ENCODE measurements around the gene CFD. TPM values are rescaled to one million over a fixed set of nuclear protein-coding genes. Genes with fewer than 3 reads are reported as not detected.

The CFD gene
- total and polyA plus RNA-seq, 4 donors, result 90.8 to 227 (median 141) TPM

DNA sequence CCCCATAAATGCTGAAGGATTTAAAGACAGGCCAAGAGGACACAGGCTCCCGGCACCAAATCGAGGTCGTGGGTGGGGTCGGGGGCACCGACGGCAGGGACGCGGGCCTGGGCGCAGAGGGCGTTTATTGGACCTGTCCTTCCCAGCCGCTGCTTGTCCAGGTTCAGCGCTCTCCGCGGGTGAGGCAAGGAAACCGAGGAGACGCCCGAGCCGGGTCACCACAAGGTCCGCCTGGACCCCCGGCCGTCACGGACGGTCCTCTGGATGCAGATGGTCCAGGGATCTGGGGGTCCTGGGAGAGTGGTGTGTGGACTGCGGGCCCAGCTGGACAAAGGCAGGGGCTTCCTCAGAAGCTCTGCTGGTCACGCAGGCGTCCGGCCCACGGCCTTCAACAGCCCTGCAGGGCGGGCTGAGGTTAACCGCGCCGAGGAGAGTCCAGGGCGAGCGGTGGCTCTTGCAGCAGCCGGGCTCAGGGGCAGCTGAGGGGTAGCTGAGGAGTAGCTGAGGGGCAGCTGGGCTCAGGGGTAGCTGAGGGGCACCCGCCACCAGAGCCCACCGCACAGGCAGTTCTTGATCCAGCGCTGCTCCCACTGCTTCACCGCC, 8.5 kb downstream of the CFD start:
- WGBS, 2 donors, result 96 to 98% methylated on average over 38 to 39 of the region's 39 CpGs
- Histone ChIP-seq H3K27me3 (ENCODE audit: control insufficient read depth in 3 of 3, insufficient read depth in 3 of 3, low read length in 2 of 3) (peaks cover 0 to 2% (median 0%) of the 10 kb centered on the region in 3 donors), H3K9me3 (ENCODE audit: control insufficient read depth in 4 of 4, insufficient read depth in 3 of 4, low read length in 3 of 4) (no peaks in the 10 kb centered on the region), H3K27ac (ENCODE audit: low read depth in 1 of 2, low read length in 1 of 2) (no peak overlapping the region), H3K9ac (ENCODE audit: insufficient read depth in 1 of 2, low read length in 2 of 2) (no peak overlapping the region), H3K36me3 (ENCODE audit: control insufficient read depth in 4 of 4, insufficient read depth in 4 of 4, low read length in 4 of 4) (peaks cover 0 to 33% (median 13%) of the 10 kb centered on the region in 4 donors), H3K4me1 (ENCODE audit: control insufficient read depth in 5 of 5, insufficient read depth in 5 of 5, low read length in 5 of 5) (peaks cover 0 to 20% (median 12%) of the 10 kb centered on the region in 5 donors), H3K4me3 (no peak overlapping the region)
- DNase-seq, result no peak
- TF ChIP-seq, protein P1, sequence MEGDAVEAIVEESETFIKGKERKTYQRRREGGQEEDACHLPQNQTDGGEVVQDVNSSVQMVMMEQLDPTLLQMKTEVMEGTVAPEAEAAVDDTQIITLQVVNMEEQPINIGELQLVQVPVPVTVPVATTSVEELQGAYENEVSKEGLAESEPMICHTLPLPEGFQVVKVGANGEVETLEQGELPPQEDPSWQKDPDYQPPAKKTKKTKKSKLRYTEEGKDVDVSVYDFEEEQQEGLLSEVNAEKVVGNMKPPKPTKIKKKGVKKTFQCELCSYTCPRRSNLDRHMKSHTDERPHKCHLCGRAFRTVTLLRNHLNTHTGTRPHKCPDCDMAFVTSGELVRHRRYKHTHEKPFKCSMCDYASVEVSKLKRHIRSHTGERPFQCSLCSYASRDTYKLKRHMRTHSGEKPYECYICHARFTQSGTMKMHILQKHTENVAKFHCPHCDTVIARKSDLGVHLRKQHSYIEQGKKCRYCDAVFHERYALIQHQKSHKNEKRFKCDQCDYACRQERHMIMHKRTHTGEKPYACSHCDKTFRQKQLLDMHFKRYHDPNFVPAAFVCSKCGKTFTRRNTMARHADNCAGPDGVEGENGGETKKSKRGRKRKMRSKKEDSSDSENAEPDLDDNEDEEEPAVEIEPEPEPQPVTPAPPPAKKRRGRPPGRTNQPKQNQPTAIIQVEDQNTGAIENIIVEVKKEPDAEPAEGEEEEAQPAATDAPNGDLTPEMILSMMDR (IDR thresholded peaks at IDR 0.05; ENCODE audit: control extremely low read depth, extremely low read depth), result no peak
- no peak for ATAC-seq (ENCODE audit: insufficient read depth, low FRiP score)

DNA sequence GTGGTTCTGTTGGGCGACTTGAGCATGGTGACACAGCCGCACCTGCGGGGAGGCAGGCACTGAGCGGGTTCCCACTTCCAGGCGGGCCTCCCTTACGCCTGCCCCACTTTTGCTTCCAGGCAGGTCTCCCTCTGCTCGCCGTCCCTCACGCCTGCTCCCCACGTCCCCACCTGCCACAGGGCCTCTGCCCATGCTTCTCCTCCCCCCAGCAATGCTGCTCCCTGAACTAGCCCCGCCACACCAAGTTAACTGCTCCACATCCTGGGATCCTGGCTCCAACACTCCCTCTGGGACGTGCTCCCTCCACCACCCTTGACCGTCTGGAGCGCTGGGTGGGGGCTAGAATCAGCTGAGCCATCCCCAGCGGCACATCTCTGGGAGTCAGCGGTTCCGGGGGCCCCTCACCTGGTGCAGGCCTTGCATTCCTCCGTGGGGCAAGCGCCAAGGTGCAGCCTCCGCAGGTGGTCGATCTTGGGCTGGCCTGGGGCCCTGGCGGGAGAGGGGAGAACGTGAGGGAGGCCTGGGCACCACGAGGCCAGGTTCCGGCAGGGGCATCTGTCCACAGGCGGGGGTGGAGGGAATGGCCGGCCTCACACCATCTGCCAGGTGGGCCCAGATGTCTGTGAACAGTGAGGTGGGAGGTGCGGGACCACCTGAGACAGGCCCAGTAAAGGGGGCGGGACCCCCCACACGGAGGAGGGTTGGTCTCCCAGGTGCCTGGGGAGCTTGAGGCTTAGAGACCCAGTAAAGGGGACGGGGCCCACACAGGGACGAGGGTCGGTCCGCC, 9.2 kb downstream of the CFD start:
- no peak for DNase-seq
- TF ChIP-seq, protein P1 (IDR thresholded peaks at IDR 0.05; ENCODE audit: control extremely low read depth, extremely low read depth), result no peak
- Histone ChIP-seq H3K9me3 (ENCODE audit: control insufficient read depth in 4 of 4, insufficient read depth in 3 of 4, low read length in 3 of 4) (no peaks in the 10 kb centered on the region), H3K4me1 (ENCODE audit: control insufficient read depth in 5 of 5, insufficient read depth in 5 of 5, low read length in 5 of 5) (peaks cover 0 to 20% (median 12%) of the 10 kb centered on the region in 5 donors), H3K27ac (ENCODE audit: low read depth in 1 of 2, low read length in 1 of 2) (peak overlapping the region in 1 of 2 donors; percentile 68), H3K27me3 (ENCODE audit: control insufficient read depth in 3 of 3, insufficient read depth in 3 of 3, low read length in 2 of 3) (no peaks in the 10 kb centered on the region), H3K4me3 (no peak overlapping the region), H3K36me3 (ENCODE audit: control insufficient read depth in 4 of 4, insufficient read depth in 4 of 4, low read length in 4 of 4) (peaks cover 0 to 36% (median 14%) of the 10 kb centered on the region in 4 donors), H3K9ac (ENCODE audit: insufficient read depth in 1 of 2, low read length in 2 of 2) (peak overlapping the region in 1 of 2 donors; percentile 55)
- no peak for ATAC-seq (ENCODE audit: insufficient read depth, low FRiP score)
- WGBS, 2 donors, result 93 to 94% methylated on average over 33 to 34 of the region's 34 CpGs

DNA sequence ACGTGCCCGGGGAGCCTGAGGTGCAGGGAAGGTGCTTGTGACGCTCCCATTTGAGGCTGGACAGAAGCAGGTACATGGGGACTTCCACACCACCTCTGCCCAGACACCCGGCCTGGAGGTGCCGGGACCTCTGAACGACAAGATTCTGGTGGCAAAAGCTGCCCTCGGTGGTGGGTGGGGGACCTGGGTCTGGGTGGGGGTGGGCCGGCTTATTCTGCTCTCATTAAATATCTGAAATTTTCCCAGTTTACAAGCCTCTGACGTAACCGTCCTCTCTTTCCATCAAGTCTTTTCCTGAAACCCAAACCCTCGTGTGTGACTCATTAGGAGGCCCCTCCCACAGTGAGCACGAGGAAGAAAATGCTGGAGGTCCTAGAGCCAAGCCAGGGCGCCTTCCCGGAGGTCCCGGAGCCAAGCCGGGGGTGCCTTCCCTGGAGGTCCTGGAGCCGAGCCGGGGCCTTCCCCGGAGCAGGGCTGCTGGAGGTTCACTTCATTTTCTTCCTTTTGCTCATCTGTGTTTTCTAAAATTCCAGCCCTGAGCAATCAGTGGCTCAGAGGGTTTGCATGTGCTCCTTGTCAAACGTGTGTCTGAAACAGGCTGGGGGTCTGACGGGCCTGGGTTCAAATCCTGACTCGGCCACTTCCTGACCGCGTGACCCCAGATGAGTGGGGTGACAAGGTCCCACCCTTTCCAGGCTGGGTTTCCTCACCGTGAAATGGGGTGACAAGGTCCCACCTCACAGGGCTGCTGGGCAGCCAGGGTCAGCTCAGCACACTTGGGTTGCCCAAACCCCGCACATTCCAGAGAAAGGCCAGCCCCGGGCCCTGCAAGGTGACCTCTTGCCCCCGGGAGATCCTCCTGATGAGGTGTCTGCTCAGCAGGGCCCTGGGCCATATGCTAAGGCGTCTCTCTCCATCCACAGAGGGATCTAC, 10.0 kb downstream of the CFD start:
- H3K36me3 ChIP-seq (ENCODE audit: control insufficient read depth in 4 of 4, insufficient read depth in 4 of 4, low read length in 4 of 4), result peaks cover 0 to 41% (median 16%) of the 10 kb centered on the region in 4 donors
- H3K4me3 ChIP-seq, result no peak overlapping the region
- peak overlapping the region in 1 of 2 donors; percentile 68 for H3K27ac ChIP-seq (ENCODE audit: low read depth in 1 of 2, low read length in 1 of 2)
- 75 to 78% methylated on average over 29 of the region's 29 CpGs for WGBS, 2 donors
- peak; percentile 36 for ATAC-seq (ENCODE audit: insufficient read depth, low FRiP score)
- no peaks in the 10 kb centered on the region for H3K27me3 ChIP-seq (ENCODE audit: control insufficient read depth in 3 of 3, insufficient read depth in 3 of 3, low read length in 2 of 3)
- peaks cover 0 to 20% (median 12%) of the 10 kb centered on the region in 5 donors for H3K4me1 ChIP-seq (ENCODE audit: control insufficient read depth in 5 of 5, insufficient read depth in 5 of 5, low read length in 5 of 5)
- peak; percentile 82 to 91 (median 89) for DNase-seq
- TF ChIP-seq, protein P1 (IDR thresholded peaks at IDR 0.05; ENCODE audit: control extremely low read depth, extremely low read depth), result no peak
- H3K9me3 ChIP-seq (ENCODE audit: control insufficient read depth in 4 of 4, insufficient read depth in 3 of 4, low read length in 3 of 4), result no peaks in the 10 kb centered on the region
- H3K9ac ChIP-seq (ENCODE audit: insufficient read depth in 1 of 2, low read length in 2 of 2), result peak overlapping the region in 1 of 2 donors; percentile 55
